K562 (cell line): ENCODE results near the gene ASRGL1. TPM values are rescaled to one million over a fixed set of nuclear protein-coding genes. Genes with fewer than 3 reads are reported as not detected.

Experiments
- ARHGAP35 ChIP-seq: fragments of 450-650 bp; IDR thresholded peaks from 2 replicates; pipeline ENCODE4 v1.6.1; 2018; ENCODE audit not compliant: partially characterized antibody
- HCFC1 ChIP-seq: IDR thresholded peaks from 2 replicates; pipeline ENCODE4 v1.6.1; 2012; ENCODE audit warnings: low read depth, low read length, improper control_type of control experiment
- MEIS2 ChIP-seq: fragments of 450-650 bp; IDR thresholded peaks from 2 replicates; pipeline ENCODE4 v1.6.1; 2014; ENCODE audit warnings: mild to moderate bottlenecking; ENCODE audit not compliant: partially characterized antibody
- MIER1 ChIP-seq: fragments of 450-650 bp; IDR thresholded peaks from 2 replicates; pipeline ENCODE4 v1.6.1; 2016; ENCODE audit warnings: antibody characterized with exemption, mild to moderate bottlenecking, low read depth
- NCOA2 ChIP-seq, 2 experiments: fragments of 450-650 bp; IDR thresholded peaks; 2 replicates each; pipeline ENCODE4 v1.6.1; 2018; ENCODE audit warnings: mild to moderate bottlenecking in 2 of 2, moderate library complexity in 1 of 2; ENCODE audit not compliant: partially characterized antibody in 2 of 2
- NFE2L1 ChIP-seq: fragments of 450-650 bp; IDR thresholded peaks from 2 replicates; pipeline ENCODE4 v1.6.1; 2016; ENCODE audit warnings: missing genetic modification characterization, low read depth, mild to moderate bottlenecking, missing compliant biosample characterization, moderate library complexity, borderline replicate concordance
- NR3C1 ChIP-seq: sonication (generic); formaldehyde crosslinking; IDR thresholded peaks from 2 replicates; pipeline ENCODE4 v1.8.1; 2022; ENCODE audit warnings: missing genetic modification reagents
- POLR2B ChIP-seq: fragments of 450-650 bp; IDR thresholded peaks from 2 replicates; pipeline ENCODE4 v1.6.1; 2018; ENCODE audit warnings: low read depth; ENCODE audit not compliant: partially characterized antibody
- PYGO2 ChIP-seq: fragments of 450-650 bp; IDR thresholded peaks from 2 replicates; pipeline ENCODE4 v1.6.1; 2016; ENCODE audit warnings: mild to moderate bottlenecking, missing genetic modification characterization, moderate library complexity, missing compliant biosample characterization
- SMC3 ChIP-seq: conservative IDR thresholded peaks from 2 replicates; pipeline ENCODE4 v1.6.1; 2011; ENCODE audit warnings: low read depth, low read length, improper control_type of control experiment; ENCODE audit not compliant: insufficient read depth
- SREBF1 ChIP-seq: fragments of 150-350 bp; IDR thresholded peaks from 2 replicates; pipeline ENCODE4 v1.6.1; 2014; ENCODE audit warnings: antibody characterized with exemption, low read depth, low read length, borderline replicate concordance
- SREBF2 ChIP-seq: sonication (generic); formaldehyde crosslinking; IDR thresholded peaks from 2 replicates; pipeline ENCODE4 v1.4.0; 2020; ENCODE audit warnings: mild to moderate bottlenecking, missing genetic modification reagents
- TSC22D4 ChIP-seq: fragments of 450-650 bp; IDR thresholded peaks from 2 replicates; pipeline ENCODE4 v1.6.1; 2016; ENCODE audit warnings: missing genetic modification characterization, missing biosample characterization, control low read depth
- ZFPM2 ChIP-seq: fragments of 250-450 bp; sonication (Bioruptor Pico); IDR thresholded peaks from 2 replicates; pipeline ENCODE4 v1.5.1; 2022; ENCODE audit warnings: mild to moderate bottlenecking
- ZKSCAN1 ChIP-seq: fragments of 150-350 bp; IDR thresholded peaks from 2 replicates; pipeline ENCODE4 v1.6.1; 2016; ENCODE audit warnings: low read depth, low read length
- ZNF12 ChIP-seq: sonication (generic); formaldehyde crosslinking; IDR thresholded peaks from 2 replicates; pipeline ENCODE4 v1.4.0; 2020; ENCODE audit warnings: mild to moderate bottlenecking, missing genetic modification reagents
- ZNF133 ChIP-seq: fragments of 250-450 bp; sonication (Bioruptor Pico); IDR thresholded peaks from 2 replicates; pipeline ENCODE4 v1.4.0; 2020; ENCODE audit warnings: mild to moderate bottlenecking
- ZNF217 ChIP-seq: sonication (generic); formaldehyde crosslinking; IDR thresholded peaks from 2 replicates; pipeline ENCODE4 v1.8.0; 2022; ENCODE audit warnings: mild to moderate bottlenecking, missing genetic modification reagents
- ZNF699 ChIP-seq: fragments of 250-450 bp; sonication (Bioruptor Pico); IDR thresholded peaks from 2 replicates; pipeline ENCODE4 v1.8.0; 2021; ENCODE audit warnings: mild to moderate bottlenecking, moderate library complexity; ENCODE audit not compliant: insufficient replicate concordance
- polyA plus RNA-seq, 8 experiments: library from polyadenylated mRNA; depleted of rRNA in 4 of 8; stranded (reverse) in 5 of 8; unstranded in 3 of 8; fragments of >200 nt; fragmentation: Nextera tagmentation in 2 of 8; fragmentation: Illumina TruSeq in 1 of 8; extraction: Ambion mirVana in 2 of 8; extraction: Trizol in 1 of 8; gene quantifications; 2 replicates each; pipeline versions ENCODE4 v1.2.1 to v1.2.3, GENCODE V29; 2011 to 2014; ENCODE audit warnings: inconsistent platforms in 1 of 8, missing spikeins in 1 of 8
- total RNA-seq, 7 experiments: library from RNA; depleted of rRNA in 6 of 7; stranded (reverse); fragments of >200 nt in 6 of 7; fragmentation: Illumina TruSeq in 2 of 7; extraction: Trizol in 2 of 7; gene quantifications; 2 replicates each; pipeline versions ENCODE4 v1.2.1 to v1.2.3, GENCODE V29; 2011 to 2021; ENCODE audit warnings: low replicate concordance in 1 of 7
- TF ChIP-seq, protein P1 (sequence below), 2 experiments: IDR thresholded peaks in 1 of 2; conservative IDR thresholded peaks in 1 of 2; 2 replicates each; pipeline ENCODE4 v1.6.1; 2016; ENCODE audit warnings: low read depth in 2 of 2, mild to moderate bottlenecking in 1 of 2, missing compliant biosample characterization in 1 of 2, missing genetic modification characterization in 1 of 2, moderate library complexity in 1 of 2
- TF ChIP-seq, protein P2 (sequence below), 2 experiments: fragments of 450-650 bp; conservative IDR thresholded peaks; 2 replicates each; pipeline ENCODE4 v1.6.1; 2017; ENCODE audit warnings: mild to moderate bottlenecking in 2 of 2, moderate library complexity in 2 of 2
- TF ChIP-seq, protein P3 (sequence below): sonication (generic); formaldehyde crosslinking; IDR thresholded peaks from 2 replicates; pipeline ENCODE4 v1.8.0; 2022; ENCODE audit warnings: mild to moderate bottlenecking, missing genetic modification reagents, borderline replicate concordance

ASRGL1 gene
- total and polyA plus RNA-seq, 9 of the 15 experiments (the other 6 are each of a cell fraction or from before 2014, with no cell fraction given): 3.1 to 23.0 (median 11.2) TPM

DNA sequence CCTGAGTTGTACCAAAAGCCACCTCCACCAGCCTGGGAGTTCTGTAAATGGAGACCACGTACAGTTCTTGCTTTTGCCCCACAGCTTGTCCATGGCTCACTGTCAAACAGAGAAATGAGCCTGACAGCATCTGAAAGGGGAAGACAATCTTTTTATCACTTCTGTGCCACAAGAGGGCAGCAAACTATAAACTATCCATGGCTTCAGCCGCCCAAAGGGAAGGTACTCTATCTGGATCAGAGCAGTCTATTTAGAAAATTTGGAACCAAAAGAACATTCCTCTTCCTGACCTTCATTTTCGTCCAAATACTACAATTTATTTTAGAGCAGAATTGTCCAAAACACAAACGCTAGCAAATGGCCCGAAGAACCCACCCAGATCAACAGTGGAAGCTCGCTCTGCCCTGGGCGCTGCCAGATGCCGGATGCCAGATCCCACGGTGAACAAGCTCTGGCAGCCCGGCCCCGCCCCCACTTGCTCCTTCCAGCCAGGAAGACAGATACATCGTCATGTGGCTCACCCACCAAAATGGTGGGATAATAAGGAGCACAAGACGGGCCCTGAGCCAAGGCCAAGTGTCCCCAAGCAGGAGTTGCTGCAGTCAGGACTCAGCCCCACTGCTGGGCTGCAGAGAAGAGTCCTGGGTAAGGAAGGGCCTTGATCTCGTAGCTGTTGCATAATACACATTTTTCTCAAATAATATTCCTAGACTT lies 57.7 kb downstream of the ASRGL1 start (continued):
- no peak for TF ChIP-seq TSC22D4 (tag)
- TF ChIP-seq ZNF699 (CRISPR knock-in tag): no peak
- TF ChIP-seq ARHGAP35: no peak
- TF ChIP-seq NCOA2 (IDR thresholded peaks at IDR 0.05; ENCODE audit: partially characterized antibody in 2 of 2): no peak
- peak; percentile 57 for TF ChIP-seq MEIS2
- TF ChIP-seq PYGO2 (tag): no peak
- no peak for TF ChIP-seq ZFPM2 (CRISPR knock-in tag)
- TF ChIP-seq ZKSCAN1: no peak
- TF ChIP-seq NR3C1 (CRISPR knock-in tag): no peak
- TF ChIP-seq, protein P1, sequence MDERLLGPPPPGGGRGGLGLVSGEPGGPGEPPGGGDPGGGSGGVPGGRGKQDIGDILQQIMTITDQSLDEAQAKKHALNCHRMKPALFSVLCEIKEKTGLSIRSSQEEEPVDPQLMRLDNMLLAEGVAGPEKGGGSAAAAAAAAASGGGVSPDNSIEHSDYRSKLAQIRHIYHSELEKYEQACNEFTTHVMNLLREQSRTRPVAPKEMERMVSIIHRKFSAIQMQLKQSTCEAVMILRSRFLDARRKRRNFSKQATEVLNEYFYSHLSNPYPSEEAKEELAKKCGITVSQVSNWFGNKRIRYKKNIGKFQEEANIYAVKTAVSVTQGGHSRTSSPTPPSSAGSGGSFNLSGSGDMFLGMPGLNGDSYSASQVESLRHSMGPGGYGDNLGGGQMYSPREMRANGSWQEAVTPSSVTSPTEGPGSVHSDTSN (CRISPR knock-in tag; IDR thresholded peaks at IDR 0.05; ENCODE audit: low read depth): no peak
- TF ChIP-seq, protein P1 (tag; conservative IDR thresholded peaks at IDR 0.05; ENCODE audit: low read depth): peak; percentile 52
- no peak for TF ChIP-seq NFE2L1 (tag)
- TF ChIP-seq SREBF2 (CRISPR knock-in tag): no peak
- no peak for TF ChIP-seq HCFC1
- TF ChIP-seq SREBF1: no peak
- TF ChIP-seq ZNF12 (CRISPR knock-in tag): no peak
- TF ChIP-seq MIER1: no peak
- peak; percentile 76 for TF ChIP-seq SMC3
- TF ChIP-seq ZNF217: no peak
- no peak for TF ChIP-seq ZNF133 (CRISPR knock-in tag)
- TF ChIP-seq, protein P2, sequence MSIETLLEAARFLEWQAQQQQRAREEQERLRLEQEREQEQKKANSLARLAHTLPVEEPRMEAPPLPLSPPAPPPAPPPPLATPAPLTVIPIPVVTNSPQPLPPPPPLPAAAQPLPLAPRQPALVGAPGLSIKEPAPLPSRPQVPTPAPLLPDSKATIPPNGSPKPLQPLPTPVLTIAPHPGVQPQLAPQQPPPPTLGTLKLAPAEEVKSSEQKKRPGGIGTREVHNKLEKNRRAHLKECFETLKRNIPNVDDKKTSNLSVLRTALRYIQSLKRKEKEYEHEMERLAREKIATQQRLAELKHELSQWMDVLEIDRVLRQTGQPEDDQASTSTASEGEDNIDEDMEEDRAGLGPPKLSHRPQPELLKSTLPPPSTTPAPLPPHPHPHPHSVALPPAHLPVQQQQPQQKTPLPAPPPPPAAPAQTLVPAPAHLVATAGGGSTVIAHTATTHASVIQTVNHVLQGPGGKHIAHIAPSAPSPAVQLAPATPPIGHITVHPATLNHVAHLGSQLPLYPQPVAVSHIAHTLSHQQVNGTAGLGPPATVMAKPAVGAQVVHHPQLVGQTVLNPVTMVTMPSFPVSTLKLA (conservative IDR thresholded peaks at IDR 0.05): no peak
- no peak for TF ChIP-seq POLR2B
- TF ChIP-seq, protein P3, sequence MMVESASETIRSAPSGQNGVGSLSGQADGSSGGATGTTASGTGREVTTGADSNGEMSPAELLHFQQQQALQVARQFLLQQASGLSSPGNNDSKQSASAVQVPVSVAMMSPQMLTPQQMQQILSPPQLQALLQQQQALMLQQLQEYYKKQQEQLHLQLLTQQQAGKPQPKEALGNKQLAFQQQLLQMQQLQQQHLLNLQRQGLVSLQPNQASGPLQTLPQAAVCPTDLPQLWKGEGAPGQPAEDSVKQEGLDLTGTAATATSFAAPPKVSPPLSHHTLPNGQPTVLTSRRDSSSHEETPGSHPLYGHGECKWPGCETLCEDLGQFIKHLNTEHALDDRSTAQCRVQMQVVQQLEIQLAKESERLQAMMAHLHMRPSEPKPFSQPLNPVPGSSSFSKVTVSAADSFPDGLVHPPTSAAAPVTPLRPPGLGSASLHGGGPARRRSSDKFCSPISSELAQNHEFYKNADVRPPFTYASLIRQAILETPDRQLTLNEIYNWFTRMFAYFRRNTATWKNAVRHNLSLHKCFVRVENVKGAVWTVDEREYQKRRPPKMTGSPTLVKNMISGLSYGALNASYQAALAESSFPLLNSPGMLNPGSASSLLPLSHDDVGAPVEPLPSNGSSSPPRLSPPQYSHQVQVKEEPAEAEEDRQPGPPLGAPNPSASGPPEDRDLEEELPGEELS: no peak
